Superior temporal gyrus (tissue), 1 donor: ENCODE measurements around the gene C2.
"Not testable (repeated sequence)": the region's sequence is repeated elsewhere in the genome, so short reads cannot be mapped to it uniquely, and the experiment has no call there.

Experiments
- DNase-seq: peaks from one replicate; pipeline ENCODE4 v3.0.0-alpha.2; 2016; ENCODE audit errors: extremely low spot score

Gene C2

DNA sequence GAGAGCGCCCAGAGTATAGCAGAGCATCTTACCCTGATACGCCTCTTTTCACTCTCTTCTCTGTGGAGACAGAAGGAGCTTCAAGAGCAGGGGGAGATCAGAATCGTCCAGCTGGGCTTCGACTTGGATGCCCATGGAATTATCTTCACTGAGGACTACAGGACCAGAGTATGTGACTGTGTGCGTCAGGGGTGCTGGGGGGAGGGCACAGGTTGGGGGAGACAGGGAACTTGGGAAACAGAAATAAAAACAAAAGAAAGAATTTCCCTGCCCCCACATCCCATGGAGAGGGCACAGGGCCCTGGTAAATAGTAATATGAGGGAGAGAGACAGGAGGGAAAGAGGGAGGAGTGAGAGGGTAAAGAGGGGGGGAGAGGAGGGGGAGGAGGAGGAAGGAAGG is 51.3 kb downstream of the C2 start:
- no peak for DNase-seq

DNA sequence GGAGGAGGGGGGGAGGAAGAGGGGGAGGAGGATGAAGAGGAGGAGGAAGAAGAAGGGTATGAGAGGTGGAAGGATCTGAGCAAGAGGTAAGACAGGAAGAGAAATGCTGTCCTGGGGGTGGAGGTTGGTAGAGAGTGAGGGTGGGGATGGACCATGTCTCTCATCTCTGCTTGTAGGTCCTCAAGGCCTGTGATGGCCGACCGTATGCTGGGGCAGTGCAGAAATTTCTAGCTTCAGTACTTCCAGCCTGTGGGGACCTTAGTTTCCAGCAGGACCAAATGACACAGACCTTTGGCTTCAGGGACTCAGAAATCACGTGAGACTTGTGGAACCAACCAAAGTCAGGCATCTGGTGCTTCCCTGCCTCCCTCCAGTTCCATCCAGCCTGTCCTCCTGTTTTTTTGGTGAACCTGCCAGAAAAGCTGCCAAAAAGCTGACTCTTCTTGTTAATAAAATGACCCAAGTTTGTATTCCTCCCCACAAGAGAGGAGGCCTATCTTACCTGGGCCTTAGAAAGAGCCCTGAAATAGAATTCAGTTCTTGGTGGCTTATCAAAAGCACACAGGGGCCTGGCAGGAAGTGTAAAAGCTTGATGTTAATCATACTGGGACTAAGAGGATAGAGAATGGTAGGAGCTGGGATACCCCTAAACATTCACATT is 51.9 kb downstream of the C2 start:
- DNase-seq = no peak

DNA sequence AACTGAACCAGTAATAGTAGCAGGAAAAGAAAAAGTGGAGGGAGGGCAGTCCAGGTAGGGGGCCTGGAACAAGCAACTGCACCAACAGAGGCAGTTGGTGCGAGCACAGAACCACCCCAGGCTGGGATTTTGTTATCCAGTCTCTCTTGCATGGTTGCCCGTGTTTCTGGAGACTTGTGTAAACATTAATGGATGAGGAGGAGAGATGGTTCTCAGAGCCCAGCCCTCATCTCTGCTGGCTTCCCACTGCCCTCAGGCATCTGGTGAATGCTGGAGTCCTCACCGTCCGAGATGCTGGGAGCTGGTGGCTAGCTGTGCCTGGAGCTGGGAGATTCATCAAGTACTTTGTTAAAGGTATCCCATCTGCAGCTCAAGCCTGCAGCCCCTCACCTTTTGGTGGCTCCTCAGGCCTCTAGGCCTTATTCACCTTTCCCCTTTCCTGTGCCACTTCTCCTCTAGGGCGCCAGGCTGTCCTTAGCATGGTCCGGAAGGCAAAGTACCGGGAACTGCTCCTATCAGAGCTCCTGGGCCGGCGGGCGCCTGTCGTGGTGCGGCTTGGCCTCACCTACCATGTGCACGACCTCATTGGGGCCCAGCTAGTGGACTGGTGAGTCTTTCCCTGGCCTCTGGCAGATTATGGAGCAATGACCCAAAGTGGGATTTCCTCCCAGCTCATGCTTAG is 52.8 kb downstream of the C2 start:
- DNase-seq = not testable (repeated sequence)

DNA sequence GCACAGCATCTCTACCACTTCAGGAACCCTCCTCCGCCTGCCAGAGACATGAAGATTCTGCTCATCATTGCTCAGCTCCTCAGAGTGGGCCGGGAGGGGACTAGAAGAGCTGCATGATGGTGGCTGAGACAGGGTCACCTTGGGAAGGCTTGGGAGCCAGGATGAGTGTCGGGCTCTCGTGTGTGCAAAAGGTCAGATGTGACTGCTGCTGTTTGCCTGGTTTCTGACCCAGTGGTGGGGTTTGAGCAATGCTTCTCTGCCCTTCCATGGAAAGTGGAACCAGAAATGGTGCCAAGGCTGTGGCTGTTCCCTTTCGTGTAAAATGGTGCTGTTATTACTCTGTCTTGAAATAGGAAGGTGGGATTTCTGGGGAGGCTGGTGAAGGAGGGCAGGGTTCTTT is 53.5 kb downstream of the C2 start:
- DNase-seq = not testable (repeated sequence)

DNA sequence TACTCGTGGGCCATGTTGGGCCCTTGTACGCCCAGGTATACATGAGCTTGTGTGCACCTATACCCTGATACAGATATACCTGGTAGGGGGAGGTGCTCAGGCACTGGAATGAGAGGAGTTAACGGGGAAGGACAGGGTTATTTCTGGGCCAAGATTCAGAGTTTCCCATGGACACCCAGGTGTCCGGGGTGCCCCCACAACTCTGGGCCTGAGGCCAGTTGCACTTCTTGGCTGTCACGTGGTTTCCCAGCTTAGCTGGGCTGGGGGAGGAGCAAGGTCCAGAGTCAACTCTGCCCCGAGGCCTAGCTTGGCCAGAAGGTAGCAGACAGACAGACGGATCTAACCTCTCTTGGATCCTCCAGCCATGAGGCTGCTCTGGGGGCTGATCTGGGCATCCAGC is 54.2 kb downstream of the C2 start, which contains the start of gene C4A:
C4A (plus strand) TSS at position 314 of the 400 bp plus-strand sequence; CDS start at position 365, 51 bp downstream.
- not testable (repeated sequence) for DNase-seq

DNA sequence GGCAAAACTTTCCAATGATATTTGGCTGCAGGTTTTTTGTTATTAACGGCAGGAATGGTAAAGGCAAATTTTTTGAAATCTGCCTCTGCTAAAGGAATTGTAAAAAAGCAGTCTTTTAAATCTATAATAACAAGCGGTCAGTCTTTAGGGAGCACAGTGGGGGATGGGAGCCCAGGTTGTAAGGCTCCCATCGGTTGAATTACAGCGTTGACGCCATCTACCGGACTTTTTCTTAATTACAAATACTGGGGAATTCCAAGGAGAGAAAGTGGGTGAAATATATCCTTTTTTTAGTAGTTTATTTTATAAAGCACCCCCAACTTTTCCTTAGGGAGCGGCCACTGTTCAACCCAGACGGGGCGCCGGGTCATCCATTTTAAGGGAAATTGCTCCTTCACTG is 61.8 kb downstream of the C2 start:
- not testable (repeated sequence) for DNase-seq

DNA sequence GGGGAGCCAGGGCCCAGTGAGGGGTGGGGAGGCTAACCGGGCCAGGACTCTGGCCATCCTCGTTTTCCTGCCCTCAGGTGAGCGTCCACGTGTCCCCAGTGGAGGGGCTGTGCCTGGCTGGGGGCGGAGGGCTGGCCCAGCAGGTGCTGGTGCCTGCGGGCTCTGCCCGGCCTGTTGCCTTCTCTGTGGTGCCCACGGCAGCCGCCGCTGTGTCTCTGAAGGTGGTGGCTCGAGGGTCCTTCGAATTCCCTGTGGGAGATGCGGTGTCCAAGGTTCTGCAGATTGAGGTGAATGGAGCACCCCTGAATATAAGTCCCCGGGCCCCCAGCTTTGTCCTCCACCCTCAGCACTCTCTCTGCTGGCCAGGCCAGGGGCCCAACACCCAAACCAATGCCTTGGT is 66.9 kb downstream of the C2 start:
- not testable (repeated sequence) for DNase-seq
